Stimulated activated CD4-positive, alpha-beta T cell treated with anti-CD3 and anti-CD28 coated beads, Interleukin-1b, Interleukin-23, amount 100 ng/mL, for 4 hours (primary cell): ENCODE measurements around the gene TBC1D10B.
"Not testable (repeated sequence)": the region's sequence is repeated elsewhere in the genome, so short reads cannot be mapped to it uniquely, and the experiment has no call there.

Source experiments
- DNase-seq, 2 donors: peaks; one replicate each; pipeline ENCODE4 v3.0.0-alpha.2; 2020; ENCODE audit warnings: low read depth in 2 of 2

TBC1D10B gene

DNA sequence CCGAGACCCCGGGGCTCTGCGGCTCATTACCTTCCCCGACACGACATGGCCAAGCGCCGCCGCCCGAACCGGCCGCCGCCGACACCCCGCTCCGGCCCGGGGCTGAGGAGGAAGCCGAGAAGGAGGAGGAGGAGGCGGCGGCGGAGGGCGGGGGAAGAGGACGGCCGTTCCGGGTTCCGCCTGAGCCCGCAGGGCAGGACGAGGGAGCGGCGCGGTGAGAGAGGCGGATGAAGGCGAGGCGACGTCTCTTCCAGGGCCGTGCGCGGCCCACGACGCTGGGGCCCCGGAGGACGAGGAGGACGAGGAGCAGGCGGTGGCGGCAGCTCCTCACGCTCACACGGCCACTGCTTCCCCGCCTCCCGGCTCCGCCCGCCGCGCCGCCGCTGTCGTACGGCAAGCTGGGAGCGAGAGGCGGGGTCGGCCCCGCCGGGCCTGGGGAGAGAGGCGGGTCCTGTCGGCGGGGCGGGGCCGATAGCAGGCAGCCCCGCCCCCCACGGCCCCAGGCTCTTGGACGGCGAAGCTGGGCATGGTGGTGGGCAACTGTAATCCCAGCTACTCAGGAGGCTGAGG is 35.2 kb downstream of the TBC1D10B start:
- DNase-seq: peak; percentile 72 to 78

DNA sequence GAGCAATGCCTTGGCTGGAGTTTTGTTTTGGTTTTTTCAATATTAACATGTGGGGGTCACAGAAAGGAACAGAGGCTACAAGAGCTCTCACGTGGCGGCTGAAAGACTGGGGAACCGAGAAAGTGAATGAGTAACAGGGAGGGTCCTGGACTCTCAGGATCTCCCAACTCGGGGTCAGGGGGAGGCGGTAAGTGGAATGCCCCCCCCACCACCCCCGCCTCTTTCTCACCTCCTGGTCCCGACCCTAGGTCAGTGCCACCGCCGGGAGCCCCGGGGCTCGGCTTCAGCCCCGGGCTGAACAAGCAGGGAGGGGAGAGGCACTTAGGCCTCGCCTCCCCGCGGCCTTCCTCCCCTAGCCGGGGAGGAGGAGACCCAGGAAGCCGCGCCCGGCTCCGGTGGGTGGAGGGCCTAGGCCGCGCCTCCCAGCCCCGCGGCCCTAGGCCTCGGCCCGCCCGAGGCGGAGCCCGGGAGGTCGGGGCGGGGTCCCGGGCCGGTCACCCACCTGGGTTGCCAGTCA is 35.8 kb downstream of the TBC1D10B start:
- DNase-seq: peak; percentile 75 to 76

DNA sequence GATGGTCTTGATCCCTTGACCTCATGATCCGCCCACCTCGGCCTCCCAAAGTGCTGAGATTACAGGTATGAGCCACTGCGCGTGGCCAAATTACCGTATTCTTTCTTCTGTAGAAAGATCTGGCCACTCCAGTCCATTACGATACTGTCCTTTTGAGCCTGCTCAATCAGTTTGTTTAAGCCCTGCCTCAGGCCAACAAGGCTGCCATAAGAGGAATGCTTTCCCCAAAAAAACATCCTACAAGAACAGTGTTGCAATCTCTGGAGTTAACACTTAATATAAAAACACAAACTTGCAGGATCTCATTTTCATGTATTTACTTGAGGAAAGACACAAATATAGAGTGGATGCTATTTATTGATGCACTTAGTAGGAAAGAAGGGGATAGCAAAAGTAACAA is 46.1 kb downstream of the TBC1D10B start:
- not testable (repeated sequence) for DNase-seq

DNA sequence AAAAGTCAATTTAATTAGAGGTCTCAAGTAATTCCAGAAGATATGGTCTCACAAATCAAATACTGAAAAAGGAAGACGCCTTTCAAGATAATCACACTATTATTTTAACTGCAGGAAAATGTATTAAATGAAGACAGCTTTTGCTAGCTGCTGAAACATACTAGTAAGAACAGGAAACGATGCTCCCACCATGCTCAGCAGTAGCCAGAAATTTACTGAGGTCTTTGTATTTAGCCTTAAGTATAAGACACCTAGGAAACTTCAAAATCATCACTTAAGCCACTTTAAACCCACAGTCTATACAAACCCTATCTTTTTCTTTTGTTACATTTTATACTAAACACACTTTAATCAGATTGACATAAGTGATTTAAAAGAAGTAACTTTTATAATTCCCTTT is 51.6 kb downstream of the TBC1D10B start:
- not testable (repeated sequence) for DNase-seq

DNA sequence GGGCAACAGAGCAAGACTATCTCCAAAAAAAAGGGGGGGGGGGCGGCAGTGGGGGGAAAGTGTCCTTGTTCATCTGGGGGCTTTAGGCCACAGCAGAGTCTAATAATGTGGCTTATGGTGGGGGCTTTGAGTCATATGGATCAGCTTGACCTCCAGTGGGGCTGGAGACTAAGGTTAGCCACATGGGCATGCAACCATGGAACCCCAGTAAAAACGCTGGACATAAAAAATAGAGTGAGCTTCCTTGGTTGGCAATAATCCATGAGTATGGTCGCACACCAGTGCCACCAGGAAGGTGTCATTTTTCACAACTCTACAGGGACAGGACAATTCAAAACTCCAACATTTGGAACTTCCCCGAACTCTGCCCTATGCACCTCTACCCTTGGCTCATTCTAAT is 59.4 kb downstream of the TBC1D10B start:
- not testable (repeated sequence) for DNase-seq

DNA sequence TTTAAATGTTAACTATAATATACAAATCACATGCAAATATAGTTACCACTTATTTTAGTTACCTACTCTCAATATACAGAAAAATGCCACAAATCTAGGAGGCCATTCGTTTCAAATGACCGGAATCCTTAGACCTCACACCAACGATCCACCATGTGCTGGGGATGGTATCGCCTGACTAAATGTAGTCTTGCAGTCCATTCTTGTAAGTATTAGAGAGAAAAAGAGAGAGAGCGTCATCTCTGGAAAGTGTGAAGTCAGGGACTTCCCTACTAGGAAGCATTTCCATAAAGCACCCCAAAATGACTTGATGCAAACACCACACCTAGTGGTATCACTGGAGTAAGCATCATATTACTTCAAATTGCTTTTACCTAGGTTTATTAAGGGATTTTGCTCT is 61.0 kb downstream of the TBC1D10B start:
- not testable (repeated sequence) for DNase-seq
